Measurements from ENCODE around the gene TUBGCP6.

Gene TUBGCP6

GRCh38 chr22:50174382-50175190 lies 70.2 kb downstream of the TUBGCP6 start:
- Histone ChIP-seq H3K79me2 (ENCODE audit: insufficient read depth, low read length) (no peaks in the 10 kb centered on the region), H3K4me1 (ENCODE audit: insufficient read depth, low read length) (no peaks in the 10 kb centered on the region), H3K4me3 (ENCODE audit: low read depth in 1 of 2, low read length in 2 of 2) (no peak overlapping the region), H4K20me1 (ENCODE audit: insufficient read depth, low read length) (no peaks in the 10 kb centered on the region), H3K36me3 (ENCODE audit: insufficient read depth, low read length) (no peaks in the 10 kb centered on the region), H3K27me3 (ENCODE audit: insufficient read depth, low read length, poor library complexity) (peaks cover 8% of the 10 kb centered on the region), H3K9me3 (ENCODE audit: insufficient read depth, low read length, severe bottlenecking) (no peaks in the 10 kb centered on the region), H3K27ac (ENCODE audit: low read length) (no peak overlapping the region), H3K4me2 (ENCODE audit: insufficient read depth, low read length) (no peak overlapping the region), H2AFZ (ENCODE audit: low read depth, low read length) (no peak overlapping the region), H3K9ac (ENCODE audit: low read depth, low read length) (no peak overlapping the region)
- ATAC-seq (ENCODE audit: insufficient read depth, low read depth) (no peak), DNase-seq (no peak)
- TF ChIP-seq CTCF (IDR thresholded peaks at IDR 0.05; ENCODE audit: borderline replicate concordance, extremely low read depth, low read length, poor library complexity, severe bottlenecking) (no peak), EZH2 (IDR thresholded peaks at IDR 0.05; ENCODE audit: borderline replicate concordance, low read depth, low read length, severe bottlenecking) (no peak)

- Histone ChIP-seq H3K79me2 (ENCODE audit: insufficient read depth, low read length) (no peaks in the 10 kb centered on the region), H2AFZ (ENCODE audit: low read depth, low read length) (no peak overlapping the region), H4K20me1 (ENCODE audit: insufficient read depth, low read length) (no peaks in the 10 kb centered on the region), H3K36me3 (ENCODE audit: insufficient read depth, low read length) (no peaks in the 10 kb centered on the region), H3K4me1 (ENCODE audit: insufficient read depth, low read length) (no peaks in the 10 kb centered on the region), H3K4me3 (ENCODE audit: low read depth in 1 of 2, low read length in 2 of 2) (no peak overlapping the region), H3K9ac (ENCODE audit: low read depth, low read length) (no peak overlapping the region), H3K27ac (ENCODE audit: low read length) (no peak overlapping the region), H3K4me2 (ENCODE audit: insufficient read depth, low read length) (no peak overlapping the region), H3K27me3 (ENCODE audit: insufficient read depth, low read length, poor library complexity) (peaks cover 8% of the 10 kb centered on the region), H3K9me3 (ENCODE audit: insufficient read depth, low read length, severe bottlenecking) (no peaks in the 10 kb centered on the region)
- TF ChIP-seq EZH2 (IDR thresholded peaks at IDR 0.05; ENCODE audit: borderline replicate concordance, low read depth, low read length, severe bottlenecking) (no peak), CTCF (IDR thresholded peaks at IDR 0.05; ENCODE audit: borderline replicate concordance, extremely low read depth, low read length, poor library complexity, severe bottlenecking) (no peak)
- ATAC-seq (ENCODE audit: insufficient read depth, low read depth) (no peak), DNase-seq (no peak)
These were observed 70.9 kb downstream of the TUBGCP6 start for GRCh38 chr22:50173983-50174355.

GRCh38 chr22:50173311-50173982 lies 71.4 kb downstream of the TUBGCP6 start:
- peaks cover 8% of the 10 kb centered on the region for H3K27me3 ChIP-seq (ENCODE audit: insufficient read depth, low read length, poor library complexity)
- no peak overlapping the region for H3K4me3 ChIP-seq (ENCODE audit: low read depth in 1 of 2, low read length in 2 of 2)
- H2AFZ ChIP-seq (ENCODE audit: low read depth, low read length): no peak overlapping the region
- H3K36me3 ChIP-seq (ENCODE audit: insufficient read depth, low read length): no peaks in the 10 kb centered on the region
- no peaks in the 10 kb centered on the region for H3K9me3 ChIP-seq (ENCODE audit: insufficient read depth, low read length, severe bottlenecking)
- no peaks in the 10 kb centered on the region for H3K79me2 ChIP-seq (ENCODE audit: insufficient read depth, low read length)
- H3K4me1 ChIP-seq (ENCODE audit: insufficient read depth, low read length): no peaks in the 10 kb centered on the region
- no peak for ATAC-seq (ENCODE audit: insufficient read depth, low read depth)
- H3K27ac ChIP-seq (ENCODE audit: low read length): no peak overlapping the region
- TF ChIP-seq EZH2 (IDR thresholded peaks at IDR 0.05; ENCODE audit: borderline replicate concordance, low read depth, low read length, severe bottlenecking): no peak
- TF ChIP-seq CTCF (IDR thresholded peaks at IDR 0.05; ENCODE audit: borderline replicate concordance, extremely low read depth, low read length, poor library complexity, severe bottlenecking): no peak
- no peak overlapping the region for H3K4me2 ChIP-seq (ENCODE audit: insufficient read depth, low read length)
- no peaks in the 10 kb centered on the region for H4K20me1 ChIP-seq (ENCODE audit: insufficient read depth, low read length)
- DNase-seq: no peak
- no peak overlapping the region for H3K9ac ChIP-seq (ENCODE audit: low read depth, low read length)
